HG02588 (cell line): ENCODE data around the gene SNCA.

Source experiments
- ATAC-seq: cut with Tn5 transposase; IDR thresholded peaks from one replicate; pipeline ENCODE4 v1.9.1; 2021; ENCODE audit warnings: mild to moderate bottlenecking, moderate library complexity; ENCODE audit not compliant: unreplicated experiment

SNCA gene

DNA sequence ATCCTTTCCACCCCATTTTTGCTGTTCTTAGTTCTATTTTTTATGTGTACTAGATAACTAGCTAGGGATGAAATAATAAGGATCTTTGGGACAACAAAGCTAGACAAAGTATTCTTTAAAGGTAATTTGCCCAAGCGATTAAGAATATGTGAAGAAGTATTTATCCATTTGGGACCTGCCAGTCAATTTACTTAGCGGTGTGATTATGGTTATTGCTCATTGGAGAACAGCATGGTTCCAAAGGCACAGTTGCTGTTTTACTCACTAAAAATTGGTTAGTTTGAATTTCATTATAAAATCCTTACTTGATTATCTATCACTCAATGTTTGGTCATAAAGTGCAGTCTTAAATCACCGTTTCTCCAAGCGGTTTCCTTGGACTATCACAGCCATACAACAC lies 124.1 kb downstream of the SNCA start:
- ATAC-seq = no peak

- no peak for ATAC-seq
Observed at GRCh38 chr4:89712141-89712540, 124.8 kb downstream of the SNCA start.

- no peak for ATAC-seq
Observed at GRCh38 chr4:89708903-89709421, 128.0 kb downstream of the SNCA start.

- ATAC-seq = no peak
Observed at GRCh38 chr4:89707467-89707866, 129.5 kb downstream of the SNCA start.

DNA sequence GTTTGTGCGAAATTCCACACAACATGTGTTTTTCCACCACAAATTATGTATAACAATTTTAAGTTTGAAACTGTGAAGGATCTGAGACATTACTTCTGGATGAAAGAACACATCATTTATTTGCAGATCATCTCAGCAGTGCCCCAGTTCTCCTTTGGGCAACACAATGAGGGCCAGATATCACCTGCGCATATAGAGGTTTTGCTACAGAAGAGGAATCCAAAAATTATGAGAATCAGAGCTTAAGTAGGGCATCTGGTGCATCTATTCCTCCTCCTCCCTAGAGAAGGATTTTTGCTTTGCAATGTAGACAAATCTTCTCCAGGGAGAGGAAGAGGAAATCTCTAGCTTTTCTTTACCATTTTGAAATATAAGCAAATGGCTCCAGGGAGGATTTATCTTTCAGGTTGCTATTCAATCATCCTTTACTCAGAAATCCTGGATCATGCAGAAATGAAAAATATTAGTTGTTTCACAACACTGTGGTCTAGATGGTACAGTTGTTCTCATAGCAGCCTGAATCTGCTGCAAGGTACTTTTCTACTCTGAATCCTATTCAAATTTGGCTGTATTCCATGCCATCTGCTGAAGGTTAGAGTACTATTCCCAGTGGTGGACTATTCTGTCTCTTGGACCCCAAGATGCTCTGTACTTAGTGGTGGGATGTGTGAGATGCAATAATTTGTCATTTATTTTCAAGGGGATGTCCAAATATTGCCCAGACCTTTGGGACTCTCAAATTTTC lies 132.1 kb downstream of the SNCA start:
- ATAC-seq = no peak

- no peak for ATAC-seq
Observed at GRCh38 chr4:89703829-89704590, 133.0 kb downstream of the SNCA start.

GRCh38 chr4:89700766-89701423 lies 136.1 kb downstream of the SNCA start:
- no peak for ATAC-seq

DNA sequence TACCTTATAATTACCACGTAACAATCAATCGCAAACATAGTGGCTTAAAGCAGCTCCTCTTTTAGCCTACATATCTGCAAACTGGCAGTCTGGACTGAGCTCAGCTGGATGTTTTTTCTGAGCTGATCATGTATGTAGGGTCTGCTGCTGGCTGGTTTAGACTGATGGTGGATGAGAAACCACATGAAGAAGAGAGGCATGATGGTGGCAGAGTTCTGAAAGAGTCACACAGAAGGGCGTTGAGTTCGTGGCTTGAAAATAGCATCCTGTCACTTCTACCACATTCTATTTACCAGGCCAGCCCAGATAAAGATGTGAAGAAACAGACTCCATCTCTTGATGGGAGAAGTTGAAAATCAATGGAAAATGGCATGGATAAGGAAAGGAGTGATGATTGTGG lies 151.3 kb downstream of the SNCA start:
- ATAC-seq = no peak

GRCh38 chr4:89685277-89685676 lies 151.7 kb downstream of the SNCA start:
- no peak for ATAC-seq

- ATAC-seq = no peak
Observed at GRCh38 chr4:89684536-89684935, 152.4 kb downstream of the SNCA start.

DNA sequence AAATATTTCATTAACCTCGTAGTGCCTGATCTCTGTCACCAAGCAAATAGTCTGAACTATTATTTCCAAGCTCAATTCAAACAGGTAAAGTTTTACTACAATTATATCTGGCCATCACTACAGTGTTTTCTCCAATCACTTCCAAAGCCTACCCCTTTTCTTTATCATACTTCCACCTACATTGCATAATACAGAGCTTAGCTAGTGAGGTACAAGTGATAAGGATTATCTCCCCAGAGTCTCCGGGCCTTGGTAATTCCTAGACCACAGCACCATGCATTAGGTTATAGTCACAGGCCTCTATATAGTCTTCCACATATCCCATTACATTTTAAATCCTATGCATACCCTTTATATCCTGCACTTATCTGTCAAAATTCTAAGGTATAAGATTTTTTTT lies 154.2 kb downstream of the SNCA start:
- no peak for ATAC-seq

DNA sequence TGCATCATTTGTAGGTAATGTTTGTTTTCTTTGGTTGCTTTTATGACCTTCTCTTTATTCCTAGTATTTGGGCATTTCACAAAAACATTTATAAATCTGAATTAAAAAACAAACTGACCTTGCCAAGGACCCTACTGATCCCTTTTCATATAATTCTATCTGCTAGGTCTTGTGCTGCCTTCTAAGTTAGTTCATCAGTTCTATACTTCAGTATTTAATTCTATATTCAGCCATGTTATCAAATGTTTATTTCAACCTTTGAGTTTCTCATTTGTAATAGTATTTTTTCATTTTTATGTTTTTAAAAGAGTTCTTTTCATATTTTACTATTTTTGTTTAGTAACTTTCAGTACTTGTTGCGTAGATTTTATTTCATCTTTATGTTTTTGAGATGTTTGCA lies 155.3 kb downstream of the SNCA start:
- no peak for ATAC-seq

DNA sequence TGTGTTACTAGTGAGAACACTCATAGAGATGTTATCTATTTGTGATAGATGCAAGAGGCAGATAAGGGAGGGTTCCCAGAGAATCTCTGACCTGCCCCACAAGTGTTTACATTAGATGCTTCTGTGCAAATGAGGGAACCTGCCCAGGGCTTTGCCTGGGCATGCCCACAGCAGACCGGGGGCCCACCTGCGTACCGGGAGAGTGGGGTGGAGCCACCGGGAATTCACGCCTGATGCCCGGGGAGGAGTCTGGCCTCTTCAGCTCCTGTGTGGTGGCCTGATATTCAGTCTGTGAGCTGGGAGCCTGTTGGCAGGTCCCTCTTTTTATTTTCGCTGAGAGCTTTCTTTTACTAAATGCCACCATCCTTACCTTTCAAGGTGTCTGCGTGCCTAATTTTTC lies 155.7 kb downstream of the SNCA start:
- ATAC-seq = no peak

GRCh38 chr4:89674876-89675459 lies 162.0 kb downstream of the SNCA start:
- ATAC-seq = no peak
